Right ventricle myocardium superior (tissue), 1 donor: ENCODE results near the gene ERCC3. TPM values are rescaled to one million over a fixed set of nuclear protein-coding genes. Genes with fewer than 3 reads are reported as not detected.
"Not testable (repeated sequence)": the region's sequence is repeated elsewhere in the genome, so short reads cannot be mapped to it uniquely, and the experiment has no call there.

Experiments used
- ATAC-seq: fragments of 200-7000 bp; cut with Tn5 transposase; one replicate; pipeline ENCODE4 v1.9.1; 2020; ENCODE audit warnings: mild to moderate bottlenecking; ENCODE audit not compliant: poor library complexity
- DNase-seq: peaks from one replicate; pipeline ENCODE4 v3.0.0-alpha.2; 2020
- intact Hi-C: fragments of 100-400 bp; cut with DNase I; formaldehyde crosslinking; loops from one replicate; pipeline ENCODE4 v1.11.2; 2022
- total RNA-seq: library from RNA; stranded (reverse); fragmentation: NEBNext Ultra II Directional; extraction: Animal tissue kit (Norgen Biotek cat#: 25700); gene quantifications from one replicate; pipeline ENCODE4 v1.2.1, GENCODE V29; 2021
- donor health status: DM: no; HTN: yes; CAD: no; lungs with severe emphysema.

The ERCC3 gene
- total RNA-seq, 1 donor from 2014 or later = 18.2 TPM

DNA sequence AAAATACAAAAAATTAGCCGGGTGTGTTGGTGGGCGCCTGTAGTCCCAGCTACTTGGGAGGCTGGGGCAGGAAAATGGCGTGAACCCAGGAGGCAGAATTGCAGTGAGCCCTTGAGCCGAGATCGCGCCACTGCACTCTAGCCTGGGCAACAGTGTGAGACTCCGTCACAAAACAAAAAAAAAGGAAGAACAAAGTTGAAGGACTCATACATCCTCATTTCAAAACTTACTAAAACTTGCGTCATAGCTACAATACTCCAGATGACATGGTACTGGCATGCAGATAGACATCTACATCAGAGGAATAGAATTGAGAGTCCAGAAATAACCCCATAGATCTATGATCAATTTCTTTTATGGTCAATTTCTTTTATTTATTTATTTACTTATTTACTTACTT, 60.2 kb downstream of the ERCC3 start:
- no peak for ATAC-seq
- no peak for DNase-seq
- intact Hi-C loops = no loop called here

GRCh38 chr2:127231130-127231865, 62.6 kb downstream of the ERCC3 start:
- no peak for DNase-seq
- no peak for ATAC-seq
- intact Hi-C loops = no loop called here

DNA sequence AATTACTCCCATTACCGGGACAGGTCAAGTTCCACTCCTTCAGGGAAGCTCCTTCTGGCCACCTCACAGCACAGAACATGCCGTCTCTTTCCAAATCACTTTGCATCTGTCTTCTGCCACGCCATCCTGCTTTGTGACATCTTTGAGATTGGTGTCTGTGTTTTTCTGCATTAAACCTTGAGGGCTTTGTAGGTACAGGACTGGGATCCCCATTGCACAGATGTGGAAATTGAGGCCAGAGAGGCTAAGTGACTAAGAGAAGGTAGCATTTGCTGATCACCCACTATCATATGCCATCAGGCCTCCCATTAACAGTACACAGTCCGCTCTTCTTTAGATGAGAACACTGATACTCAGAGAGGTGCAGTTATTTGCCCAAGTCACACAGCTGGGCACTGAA, 64.4 kb downstream of the ERCC3 start:
- ATAC-seq (no peak), DNase-seq (no peak)
- intact Hi-C loops = no loop called here

GRCh38 chr2:127228102-127228501, 65.8 kb downstream of the ERCC3 start:
- intact Hi-C loops = no loop called here
- DNase-seq = no peak
- no peak for ATAC-seq

DNA sequence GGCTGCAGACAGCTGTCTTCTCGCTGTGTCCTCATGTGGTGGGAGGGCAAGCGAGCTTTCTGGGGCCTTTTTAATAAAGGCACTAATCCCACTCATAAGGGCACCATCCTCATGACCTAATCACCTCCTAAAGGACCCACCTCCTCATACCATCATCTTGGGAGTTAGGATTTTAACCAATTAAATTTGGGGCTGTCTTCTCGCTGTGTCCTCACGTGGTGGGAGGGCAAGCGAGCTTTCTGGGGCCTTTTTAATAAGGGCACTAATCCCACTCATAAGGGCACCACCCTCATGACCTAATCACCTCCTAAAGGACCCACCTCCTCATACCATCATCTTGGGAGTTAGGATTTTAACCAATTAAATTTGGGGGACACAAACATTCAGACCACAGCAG, 66.7 kb downstream of the ERCC3 start:
- intact Hi-C loops, ATAC-seq, DNase-seq: not testable (repeated sequence)

- intact Hi-C loops = no loop called here
- no peak for DNase-seq
- ATAC-seq = no peak
These were observed 67.3 kb downstream of the ERCC3 start for GRCh38 chr2:127226520-127227263.

DNA sequence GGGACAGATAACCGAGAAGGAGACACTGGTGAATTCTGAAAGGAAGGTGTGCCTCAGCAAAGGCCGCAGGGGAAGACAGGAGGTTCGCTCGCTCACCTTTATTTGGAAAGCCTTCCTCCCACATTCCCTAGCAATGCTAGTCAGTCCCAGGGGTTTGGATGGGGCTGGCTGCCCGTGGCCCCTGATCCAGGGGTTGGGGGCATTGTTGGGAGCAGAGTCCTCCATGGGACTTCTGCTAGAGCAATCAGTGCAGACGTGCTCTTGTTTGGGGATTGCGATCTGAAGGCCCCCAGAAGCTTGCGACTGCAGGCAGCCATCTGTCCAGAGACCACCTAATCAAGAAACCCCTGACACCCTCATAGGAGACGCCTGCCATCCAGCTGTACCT, 67.8 kb downstream of the ERCC3 start:
- intact Hi-C loops = no loop called here
- DNase-seq (no peak), ATAC-seq (no peak)

DNA sequence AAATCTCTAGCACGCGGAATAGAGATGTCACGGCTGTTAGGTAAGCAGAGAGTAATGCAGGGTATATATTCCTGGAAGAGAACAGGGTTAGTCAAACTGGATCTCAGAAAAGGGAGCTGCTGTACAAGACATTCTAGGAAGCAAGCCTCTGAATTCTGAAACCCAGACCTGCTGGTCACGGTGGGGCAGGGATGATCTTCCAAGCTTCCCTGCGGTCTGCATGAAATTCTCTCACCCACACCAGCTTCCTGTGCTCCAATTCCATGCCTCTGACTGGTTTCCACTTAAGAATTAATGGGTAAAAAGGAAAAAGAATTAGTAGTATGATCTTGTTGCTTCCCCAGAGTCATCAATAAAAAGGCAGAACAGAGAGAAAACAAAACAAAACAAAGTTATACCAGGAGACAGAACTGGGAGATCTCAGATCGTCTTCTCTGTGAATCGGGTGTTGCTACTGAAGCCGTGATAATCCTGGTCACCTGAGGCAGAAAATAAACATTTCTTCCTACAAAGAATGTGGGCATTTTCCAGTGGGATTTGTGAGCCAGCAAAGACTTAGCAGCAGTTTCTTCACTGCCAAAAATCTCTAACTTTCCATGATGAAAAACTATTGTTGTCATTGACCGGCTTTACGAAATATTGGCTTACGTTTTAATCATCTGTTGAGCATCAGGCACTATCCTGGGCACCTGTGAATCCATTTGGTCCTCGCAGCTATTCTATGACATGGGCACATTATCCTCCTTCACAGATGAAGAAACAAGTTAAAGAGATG, 68.6 kb downstream of the ERCC3 start:
- ATAC-seq (no peak), DNase-seq (no peak)
- intact Hi-C loops = no loop called here

GRCh38 chr2:127224135-127224534, 69.8 kb downstream of the ERCC3 start:
- intact Hi-C loops, DNase-seq: not testable (repeated sequence)

DNA sequence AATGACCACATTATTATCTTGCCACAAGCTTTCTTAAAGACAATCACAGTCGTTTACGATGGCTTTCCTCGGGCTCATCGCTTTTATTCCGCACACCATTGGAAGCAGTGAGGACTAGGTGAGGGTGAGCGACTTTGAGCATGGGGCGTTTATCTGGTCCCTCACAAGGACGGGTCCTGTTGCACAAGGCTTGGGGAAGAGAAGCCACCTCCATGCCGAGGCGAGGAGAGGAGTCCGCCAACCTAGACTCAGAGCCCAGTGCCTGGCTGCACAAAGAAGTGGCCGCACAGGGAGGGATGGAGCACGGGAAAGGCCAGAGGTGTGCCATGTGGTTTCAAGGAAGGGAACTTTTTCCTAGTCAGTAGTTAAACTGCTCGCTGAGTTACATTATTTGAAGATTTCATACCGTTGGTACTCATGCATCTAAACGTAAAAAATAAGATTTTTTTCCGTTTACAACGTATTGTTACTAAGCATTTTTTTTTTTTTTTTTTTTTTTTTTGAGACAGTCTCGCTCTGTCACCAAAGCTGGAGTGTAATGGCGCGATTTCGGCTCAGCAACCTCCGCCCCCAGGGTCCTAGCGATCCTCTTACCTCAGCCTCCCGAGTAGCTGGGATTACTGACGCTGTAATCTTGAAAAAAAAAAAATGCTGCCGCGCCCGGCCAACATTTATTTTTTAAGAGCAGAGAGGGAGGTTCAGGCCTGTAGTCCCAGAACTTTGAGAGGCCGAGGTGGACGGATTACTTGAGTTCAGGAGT, 73.0 kb downstream of the ERCC3 start:
- intact Hi-C loops = no loop called here
- ATAC-seq = no peak
- no peak for DNase-seq

More at GRCh38 chr2:127224135-127224534, 69.8 kb downstream of the ERCC3 start:
- not testable (repeated sequence) for ATAC-seq

DNA sequence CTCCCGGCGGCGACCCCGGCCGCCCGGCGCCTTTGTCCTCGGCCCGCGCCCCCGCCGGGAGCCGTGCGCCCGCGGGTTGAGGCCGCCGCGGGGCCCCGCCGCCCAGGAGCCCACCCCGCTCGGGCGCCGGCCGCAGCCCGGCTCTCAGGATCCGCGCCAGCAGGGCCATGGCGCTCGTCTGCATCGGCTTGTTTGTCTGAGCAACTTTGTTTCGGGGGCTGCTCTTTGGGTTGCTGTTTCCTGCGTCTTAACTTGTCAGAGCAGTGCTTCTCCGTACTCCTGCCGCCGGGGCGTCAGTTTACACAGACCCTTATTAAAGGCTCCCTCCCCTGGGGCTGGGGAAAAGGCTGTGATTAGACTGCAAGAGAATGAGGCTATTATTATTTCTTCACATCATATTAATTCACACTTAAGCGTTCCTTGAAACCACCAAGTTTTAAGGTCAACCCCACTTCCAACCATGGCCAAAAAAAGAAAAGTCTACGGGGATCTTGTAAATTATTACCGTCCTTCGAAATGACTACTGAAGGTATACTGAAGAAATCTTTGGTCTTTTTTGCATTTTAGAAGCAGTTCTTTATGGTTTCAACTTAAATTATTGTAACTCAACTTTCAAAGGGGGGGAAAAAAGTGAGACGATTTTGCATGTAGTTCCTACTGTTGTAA, 73.7 kb downstream of the ERCC3 start, which contains the start of gene CYP27C1:
TSS of gene CYP27C1 (minus strand) at position 198 of the 666 bp plus-strand sequence. CDS start at position 169, 29 bp downstream.
- intact Hi-C loops = no loop called here
- peak; percentile 15 for ATAC-seq
- no peak for DNase-seq

DNA sequence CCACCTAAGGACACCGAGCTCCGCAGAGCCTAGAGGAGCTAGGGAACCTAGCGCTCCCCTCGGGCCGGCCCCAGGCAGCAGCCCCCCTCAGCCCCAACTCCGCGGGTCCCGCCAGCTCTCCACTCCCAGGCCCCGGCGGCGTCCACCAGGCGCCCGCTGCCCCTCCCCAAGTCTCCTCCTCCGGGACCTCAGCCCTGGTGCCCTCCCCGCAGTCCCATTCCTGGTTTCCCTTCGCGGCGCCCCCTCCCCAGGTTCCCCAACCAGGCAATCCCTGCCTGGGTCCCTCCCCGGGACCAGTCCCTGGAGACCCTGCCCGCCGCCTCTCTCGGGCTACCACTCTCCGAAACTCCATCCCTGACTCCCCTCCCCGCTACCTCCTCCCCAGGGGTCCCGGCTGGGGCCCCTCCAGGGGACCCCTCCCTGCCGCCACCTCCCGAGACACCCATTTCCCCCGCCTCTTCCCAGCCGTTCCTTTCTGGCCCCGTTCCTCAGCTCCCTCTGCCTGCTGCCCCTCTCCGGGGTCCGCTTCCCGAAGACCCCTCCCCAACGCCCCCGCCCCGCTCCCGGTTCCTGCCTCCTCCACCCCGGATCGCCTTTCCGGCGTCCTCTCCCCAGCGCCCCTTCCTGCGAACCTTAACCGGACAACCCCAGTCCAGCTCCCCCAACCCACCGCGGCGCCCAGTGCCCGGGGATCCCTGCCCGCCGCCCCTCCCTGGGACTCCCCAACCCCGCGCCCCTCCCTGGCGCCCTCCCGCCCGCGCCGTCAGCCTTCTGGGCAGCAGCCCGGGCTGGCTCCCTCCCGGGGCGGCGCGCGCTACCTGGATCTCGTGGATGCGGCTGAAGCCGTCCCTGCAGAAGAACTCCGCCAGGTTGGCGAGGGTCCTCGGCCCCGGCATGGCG, 74.5 kb downstream of the ERCC3 start:
- no peak for DNase-seq
- intact Hi-C loops = no loop called here
- peak; percentile 15 for ATAC-seq

DNA sequence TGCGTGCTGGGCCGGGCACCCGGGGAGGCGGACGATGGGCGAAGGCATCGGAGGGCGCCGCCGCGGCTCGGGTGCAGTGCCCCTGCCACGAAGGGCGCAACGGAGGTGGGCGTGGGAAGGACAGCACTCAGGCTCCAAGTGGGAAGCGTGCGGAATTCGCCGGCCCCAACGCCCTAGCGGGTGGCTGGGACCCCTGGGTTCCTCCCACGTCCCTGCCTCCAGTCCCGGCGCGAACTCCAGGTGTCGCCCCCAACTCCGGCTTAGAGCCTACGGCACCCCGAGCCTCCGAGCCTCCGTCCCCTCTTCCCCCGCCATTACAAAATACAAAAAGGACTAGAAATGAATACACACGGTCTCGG, 75.2 kb downstream of the ERCC3 start:
- intact Hi-C loops = no loop called here
- peak; percentile 38 for ATAC-seq
- DNase-seq = no peak

- intact Hi-C loops = no loop called here
- ATAC-seq (no peak), DNase-seq (no peak)
These were observed 76.2 kb downstream of the ERCC3 start for GRCh38 chr2:127217470-127218325.

DNA sequence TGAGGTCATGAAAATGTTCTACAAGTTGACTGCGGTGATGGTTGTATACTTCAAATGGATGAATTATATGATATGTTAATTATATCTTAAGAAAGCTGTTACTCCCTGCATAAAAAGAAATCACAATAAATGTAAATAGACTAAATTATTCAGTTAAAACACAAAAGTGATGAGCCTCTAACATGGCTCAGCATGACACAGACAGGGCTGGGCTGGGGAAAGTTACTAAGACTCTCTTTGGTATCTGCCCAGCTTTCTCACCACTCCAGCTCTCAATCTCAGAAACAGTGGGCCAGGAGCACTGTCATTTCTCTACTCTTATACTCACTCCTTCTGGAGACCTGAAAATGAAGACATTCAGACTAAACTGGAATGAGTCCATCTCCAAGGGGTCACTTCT, 77.4 kb downstream of the ERCC3 start:
- no peak for DNase-seq
- ATAC-seq = no peak
- intact Hi-C loops = no loop called here

GRCh38 chr2:127216095-127216494, 77.8 kb downstream of the ERCC3 start:
- ATAC-seq (no peak), DNase-seq (no peak)
- intact Hi-C loops = no loop called here
